ENCODE results near the gene RPL27A.

Gene RPL27A

DNA sequence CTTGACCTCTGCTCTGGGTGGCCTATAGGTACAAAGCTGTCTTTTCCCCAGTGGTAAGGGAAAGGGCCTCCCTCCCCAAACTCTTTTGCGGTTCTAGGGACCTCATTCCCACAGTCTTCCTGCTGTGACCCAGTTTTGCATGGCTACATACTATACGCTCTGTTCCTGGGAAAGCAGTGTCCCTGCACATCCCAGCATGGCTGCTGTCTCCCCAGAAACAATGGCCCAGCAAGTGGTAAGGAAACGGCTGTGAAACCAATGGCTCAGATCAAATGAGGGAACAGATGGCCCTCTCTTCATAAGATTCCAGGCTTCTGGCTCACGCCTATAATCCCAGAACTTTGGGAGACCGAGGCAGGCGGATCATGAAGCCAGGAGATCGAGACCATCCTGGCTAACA lies 41.1 kb downstream of the RPL27A start:
- TF ChIP-seq, protein P1, sequence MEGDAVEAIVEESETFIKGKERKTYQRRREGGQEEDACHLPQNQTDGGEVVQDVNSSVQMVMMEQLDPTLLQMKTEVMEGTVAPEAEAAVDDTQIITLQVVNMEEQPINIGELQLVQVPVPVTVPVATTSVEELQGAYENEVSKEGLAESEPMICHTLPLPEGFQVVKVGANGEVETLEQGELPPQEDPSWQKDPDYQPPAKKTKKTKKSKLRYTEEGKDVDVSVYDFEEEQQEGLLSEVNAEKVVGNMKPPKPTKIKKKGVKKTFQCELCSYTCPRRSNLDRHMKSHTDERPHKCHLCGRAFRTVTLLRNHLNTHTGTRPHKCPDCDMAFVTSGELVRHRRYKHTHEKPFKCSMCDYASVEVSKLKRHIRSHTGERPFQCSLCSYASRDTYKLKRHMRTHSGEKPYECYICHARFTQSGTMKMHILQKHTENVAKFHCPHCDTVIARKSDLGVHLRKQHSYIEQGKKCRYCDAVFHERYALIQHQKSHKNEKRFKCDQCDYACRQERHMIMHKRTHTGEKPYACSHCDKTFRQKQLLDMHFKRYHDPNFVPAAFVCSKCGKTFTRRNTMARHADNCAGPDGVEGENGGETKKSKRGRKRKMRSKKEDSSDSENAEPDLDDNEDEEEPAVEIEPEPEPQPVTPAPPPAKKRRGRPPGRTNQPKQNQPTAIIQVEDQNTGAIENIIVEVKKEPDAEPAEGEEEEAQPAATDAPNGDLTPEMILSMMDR (IDR thresholded peaks at IDR 0.05; ENCODE audit: control insufficient read depth, extremely low read depth, insufficient read depth): no peak
- no peak for DNase-seq (ENCODE audit: low read depth)

DNA sequence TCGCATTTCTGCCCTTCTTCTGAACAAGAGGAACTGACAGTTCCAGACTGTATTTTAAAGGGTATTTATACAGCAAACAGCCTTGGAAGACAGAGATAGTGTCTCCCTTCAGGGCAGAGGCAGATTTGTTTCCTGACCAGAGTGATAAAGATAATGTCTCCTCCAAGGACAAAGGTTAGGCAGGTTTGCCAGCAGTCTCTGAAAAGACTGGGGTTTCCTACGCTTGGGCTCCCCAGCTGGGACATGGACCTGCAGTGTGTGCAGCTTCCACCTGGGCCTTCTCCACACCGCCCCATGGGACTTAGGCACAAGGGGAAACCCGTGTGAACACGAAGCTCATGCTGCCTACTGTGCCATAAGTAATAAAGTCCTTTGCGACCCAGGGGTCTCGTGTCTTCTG lies 42.1 kb downstream of the RPL27A start:
- H3K4me3 ChIP-seq (ENCODE audit: low read depth, low read length): no peak overlapping the region
- TF ChIP-seq, protein P1 (IDR thresholded peaks at IDR 0.05; ENCODE audit: control insufficient read depth, extremely low read depth, insufficient read depth): no peak
- peak; percentile 45 for DNase-seq (ENCODE audit: low read depth)

More for the DNA sequence above, 41.1 kb downstream of the RPL27A start:
- H3K4me3 ChIP-seq (ENCODE audit: low read depth, low read length): no peak overlapping the region

DNA sequence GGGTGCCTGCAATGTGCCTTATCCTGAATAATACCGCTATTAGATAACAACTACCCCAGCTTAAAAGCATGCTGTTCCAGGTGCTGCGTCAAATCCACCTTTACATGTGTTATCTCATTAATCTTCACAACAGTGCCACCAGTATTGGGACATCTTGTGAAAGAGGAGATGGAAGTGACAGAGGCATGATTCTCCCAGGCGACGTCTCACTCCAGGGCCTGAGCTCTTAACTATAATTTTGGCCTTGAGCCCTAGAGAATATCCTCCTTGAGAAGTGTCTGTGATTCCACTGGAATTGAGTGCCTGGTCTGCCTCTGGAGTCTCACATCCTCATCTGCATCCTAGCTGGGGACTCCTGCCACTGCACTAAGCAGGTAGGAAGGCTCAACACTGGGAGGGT lies 43.8 kb downstream of the RPL27A start:
- H3K4me3 ChIP-seq (ENCODE audit: low read depth, low read length): no peak overlapping the region
- TF ChIP-seq, protein P1 (IDR thresholded peaks at IDR 0.05; ENCODE audit: control insufficient read depth, extremely low read depth, insufficient read depth): no peak
- no peak for DNase-seq (ENCODE audit: low read depth)

DNA sequence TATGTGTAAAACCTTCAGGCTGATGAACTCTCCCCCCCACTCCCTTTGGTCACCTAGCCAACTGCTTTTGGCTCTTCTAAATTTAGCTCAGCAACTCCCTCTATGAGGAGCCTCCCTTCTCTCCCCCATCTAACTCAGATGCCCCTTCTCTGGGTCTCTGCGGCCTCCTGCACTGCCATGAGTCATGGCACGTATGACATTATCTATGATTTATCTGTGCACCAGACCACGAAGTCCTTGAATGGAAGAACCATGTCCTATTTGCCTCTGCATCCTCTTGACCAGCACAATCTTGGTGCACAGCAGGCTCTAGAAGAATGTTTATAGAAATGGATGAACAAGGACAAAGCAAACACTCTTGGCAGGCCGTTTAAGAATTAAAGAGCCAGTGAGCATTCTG lies 46.0 kb downstream of the RPL27A start:
- DNase-seq (ENCODE audit: low read depth): no peak
- TF ChIP-seq, protein P1 (IDR thresholded peaks at IDR 0.05; ENCODE audit: control insufficient read depth, extremely low read depth, insufficient read depth): no peak
- H3K4me3 ChIP-seq (ENCODE audit: low read depth, low read length): no peak overlapping the region

DNA sequence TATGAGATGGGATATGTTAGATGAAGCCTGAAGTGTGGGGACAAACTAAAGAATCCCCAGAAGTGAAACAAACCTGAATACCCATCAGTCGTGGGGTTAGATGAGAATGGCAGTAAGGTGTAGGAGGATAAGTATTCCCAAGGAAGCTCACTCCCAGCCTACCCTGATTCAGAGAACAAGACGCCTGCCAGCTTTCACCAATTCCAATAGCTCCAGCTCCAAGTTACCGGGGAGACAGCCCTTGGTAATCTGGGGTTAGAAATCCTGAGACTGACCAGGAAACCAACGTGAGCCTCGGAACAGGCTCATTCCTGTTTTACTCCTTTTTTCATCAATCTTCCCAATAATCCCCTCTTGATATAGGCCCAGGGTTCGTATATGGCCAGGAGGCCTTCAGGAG lies 46.5 kb downstream of the RPL27A start:
- DNase-seq (ENCODE audit: low read depth): no peak
- TF ChIP-seq, protein P1 (IDR thresholded peaks at IDR 0.05; ENCODE audit: control insufficient read depth, extremely low read depth, insufficient read depth): no peak
- H3K4me3 ChIP-seq (ENCODE audit: low read depth, low read length): no peak overlapping the region

DNA sequence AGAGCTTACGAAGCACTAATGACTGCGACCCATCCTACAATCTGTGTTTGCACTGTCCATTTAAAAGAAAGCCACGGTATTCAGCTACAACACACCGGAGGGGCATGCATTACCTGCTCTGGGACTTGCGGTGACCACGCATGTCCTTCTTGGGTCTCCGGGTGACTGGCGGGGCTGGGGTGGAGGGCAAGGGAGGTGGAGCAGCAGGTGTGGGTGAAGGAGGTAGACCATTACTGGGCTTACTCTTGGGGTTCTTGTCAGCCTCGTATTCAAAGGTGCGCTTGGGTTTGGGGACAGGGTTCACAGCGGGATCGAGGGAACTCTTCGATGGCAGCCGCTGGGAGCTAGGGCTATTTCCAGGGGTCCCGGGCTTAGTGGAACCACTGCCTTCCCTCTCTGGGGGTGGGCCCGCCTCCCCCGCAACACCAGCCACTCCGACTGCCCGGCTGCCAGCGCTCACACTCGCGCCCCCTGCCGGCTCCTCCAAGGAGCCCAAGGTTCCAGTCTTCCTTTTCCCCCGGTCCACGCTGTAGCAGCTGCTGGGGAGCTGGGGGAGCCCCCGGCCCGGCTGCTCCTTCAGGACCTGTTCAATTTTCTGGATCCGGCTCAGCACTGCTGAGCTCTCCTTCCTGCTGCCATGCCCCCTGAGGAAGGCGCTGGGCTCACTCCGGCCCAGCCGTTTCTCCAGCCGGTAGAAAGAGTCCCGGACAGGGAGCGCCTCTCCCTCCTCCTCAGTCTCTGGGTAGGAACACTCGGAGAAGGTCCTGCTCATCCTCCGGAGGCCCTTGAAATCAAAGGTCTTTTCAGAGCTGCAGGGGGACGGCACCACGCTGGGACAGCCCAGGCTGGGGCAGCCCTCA lies 47.5 kb downstream of the RPL27A start:
- TF ChIP-seq, protein P1 (IDR thresholded peaks at IDR 0.05; ENCODE audit: control insufficient read depth, extremely low read depth, insufficient read depth): no peak
- DNase-seq (ENCODE audit: low read depth): no peak
- no peak overlapping the region for H3K4me3 ChIP-seq (ENCODE audit: low read depth, low read length)

DNA sequence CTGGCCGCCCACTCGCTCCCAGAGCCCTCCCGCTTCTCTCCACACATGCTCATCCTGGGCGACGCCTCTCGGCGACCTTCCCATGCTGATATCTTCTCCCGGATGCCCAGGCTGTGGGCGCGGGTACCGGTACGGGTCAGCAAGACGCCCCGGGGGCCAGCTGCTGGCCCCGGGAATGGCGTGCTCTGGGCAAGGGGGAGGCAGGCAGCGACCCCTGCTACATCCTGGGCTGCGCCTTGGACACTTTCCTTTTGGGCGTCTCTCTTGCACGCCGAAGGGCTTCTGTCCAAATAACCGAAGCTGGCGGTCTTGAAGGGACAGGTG lies 48.1 kb downstream of the RPL27A start:
- TF ChIP-seq, protein P1 (IDR thresholded peaks at IDR 0.05; ENCODE audit: control insufficient read depth, extremely low read depth, insufficient read depth): no peak
- H3K4me3 ChIP-seq (ENCODE audit: low read depth, low read length): no peak overlapping the region
- no peak for DNase-seq (ENCODE audit: low read depth)
